ENCODE measurements around the gene HABP2.

The HABP2 gene

DNA sequence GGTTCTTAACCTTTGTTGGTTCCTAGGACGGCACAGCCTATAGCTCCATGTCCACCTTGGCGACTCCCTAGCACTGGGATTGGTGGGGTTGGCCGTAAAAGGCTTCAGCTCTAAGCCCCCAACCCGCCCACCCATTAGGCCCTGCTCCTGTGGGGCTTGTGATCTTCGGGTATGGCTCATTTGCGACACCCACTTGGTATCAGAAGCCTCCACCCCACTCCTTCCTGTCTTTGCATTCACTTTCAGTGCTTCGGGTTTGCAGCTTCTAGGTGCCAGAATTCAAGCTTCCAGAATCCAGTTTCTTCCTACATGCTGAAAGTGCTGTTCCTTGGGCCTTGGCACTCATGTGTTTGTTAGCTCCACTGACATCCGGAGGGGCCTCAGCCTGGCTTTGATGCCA is 39.5 kb downstream of the HABP2 start:
- in situ Hi-C loops (cut with HindIII; ENCODE audit: low sequenced_read_pairs), result no loop called here
- TF ChIP-seq, protein P1, sequence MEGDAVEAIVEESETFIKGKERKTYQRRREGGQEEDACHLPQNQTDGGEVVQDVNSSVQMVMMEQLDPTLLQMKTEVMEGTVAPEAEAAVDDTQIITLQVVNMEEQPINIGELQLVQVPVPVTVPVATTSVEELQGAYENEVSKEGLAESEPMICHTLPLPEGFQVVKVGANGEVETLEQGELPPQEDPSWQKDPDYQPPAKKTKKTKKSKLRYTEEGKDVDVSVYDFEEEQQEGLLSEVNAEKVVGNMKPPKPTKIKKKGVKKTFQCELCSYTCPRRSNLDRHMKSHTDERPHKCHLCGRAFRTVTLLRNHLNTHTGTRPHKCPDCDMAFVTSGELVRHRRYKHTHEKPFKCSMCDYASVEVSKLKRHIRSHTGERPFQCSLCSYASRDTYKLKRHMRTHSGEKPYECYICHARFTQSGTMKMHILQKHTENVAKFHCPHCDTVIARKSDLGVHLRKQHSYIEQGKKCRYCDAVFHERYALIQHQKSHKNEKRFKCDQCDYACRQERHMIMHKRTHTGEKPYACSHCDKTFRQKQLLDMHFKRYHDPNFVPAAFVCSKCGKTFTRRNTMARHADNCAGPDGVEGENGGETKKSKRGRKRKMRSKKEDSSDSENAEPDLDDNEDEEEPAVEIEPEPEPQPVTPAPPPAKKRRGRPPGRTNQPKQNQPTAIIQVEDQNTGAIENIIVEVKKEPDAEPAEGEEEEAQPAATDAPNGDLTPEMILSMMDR (IDR thresholded peaks at IDR 0.05; ENCODE audit: low read depth, low read length, missing control alignments), result no peak
- no peak overlapping the region for H3K4me3 ChIP-seq (ENCODE audit: low read depth, low read length)
- no peak for DNase-seq (ENCODE audit: low read depth)

DNA sequence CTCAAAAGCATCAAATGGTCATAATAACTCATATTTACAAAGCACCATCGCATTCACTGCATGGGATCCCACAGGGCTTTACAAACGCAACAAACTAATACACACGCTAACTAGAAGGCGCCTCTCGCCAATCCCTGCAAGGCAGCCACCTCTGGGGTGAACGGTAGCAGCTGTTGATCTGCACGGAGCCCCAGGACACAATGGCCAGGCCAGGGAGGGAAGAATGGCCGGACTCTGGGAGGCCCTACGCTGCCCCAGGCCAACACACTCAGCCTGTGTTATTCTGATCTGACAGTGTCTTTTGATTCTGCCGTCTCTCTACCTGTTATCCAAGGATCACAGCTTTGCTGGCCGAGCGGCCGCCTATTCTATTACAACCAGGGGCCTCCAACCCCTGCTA is 41.8 kb downstream of the HABP2 start:
- no peak overlapping the region for H3K4me3 ChIP-seq (ENCODE audit: low read depth, low read length)
- DNase-seq (ENCODE audit: low read depth), result no peak
- TF ChIP-seq, protein P1 (IDR thresholded peaks at IDR 0.05; ENCODE audit: low read depth, low read length, missing control alignments), result no peak
- in situ Hi-C loops (cut with HindIII; ENCODE audit: low sequenced_read_pairs), result no loop called here

DNA sequence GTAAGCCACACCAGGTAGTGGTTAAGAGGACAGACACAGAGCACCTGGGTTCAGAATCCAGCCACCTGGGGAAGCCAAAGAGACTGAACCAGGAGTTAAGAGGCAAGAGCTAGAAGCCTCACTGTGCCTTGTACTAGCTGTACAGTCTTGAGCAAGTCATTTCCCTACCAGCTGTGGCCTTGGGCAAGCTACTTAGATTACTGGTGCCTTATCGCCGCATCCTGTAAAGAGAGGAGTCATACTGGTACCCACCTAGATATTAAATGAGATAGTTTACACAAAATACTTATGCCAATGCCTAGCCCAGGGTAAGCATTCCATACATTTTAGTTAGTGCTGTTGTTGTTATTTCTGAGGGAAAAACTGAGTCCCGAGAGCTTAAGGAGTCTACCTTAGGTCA is 47.7 kb downstream of the HABP2 start:
- TF ChIP-seq, protein P1 (IDR thresholded peaks at IDR 0.05; ENCODE audit: low read depth, low read length, missing control alignments), result no peak
- in situ Hi-C loops (cut with HindIII; ENCODE audit: low sequenced_read_pairs), result no loop called here

DNA sequence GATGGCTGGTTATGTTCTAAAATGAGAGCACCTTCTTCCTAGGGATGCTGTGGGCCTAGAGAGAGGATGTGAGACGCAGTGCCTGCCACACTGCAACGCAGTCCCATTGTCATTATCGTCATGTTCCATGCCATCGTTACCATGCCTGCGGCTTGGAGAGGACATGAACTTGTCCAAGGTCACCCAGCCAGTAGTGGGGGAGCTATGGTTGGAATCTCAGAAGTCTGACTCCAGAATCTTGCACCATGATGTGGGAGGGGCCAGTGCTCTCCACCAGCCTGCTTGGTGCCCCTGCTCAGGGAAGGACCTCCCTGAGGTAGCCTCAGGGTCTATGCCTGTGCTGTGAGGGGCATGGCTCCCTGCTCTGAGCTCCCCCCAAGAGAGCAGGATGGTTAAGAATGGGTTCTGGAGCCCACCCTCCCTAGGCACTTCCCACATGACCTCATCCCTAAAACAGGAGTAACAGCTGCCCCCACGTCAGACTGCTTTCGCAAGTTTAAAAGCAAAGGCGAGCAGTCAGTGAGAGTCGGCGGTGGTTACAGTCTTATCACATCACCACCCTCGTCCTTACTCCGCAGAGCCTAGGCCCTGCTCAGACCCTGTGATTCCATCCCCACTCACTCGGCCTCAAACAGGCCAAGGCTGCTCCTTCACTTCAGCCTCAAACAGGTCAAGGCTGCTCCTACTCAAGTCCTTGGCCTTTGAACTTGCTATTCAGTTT is 50.4 kb downstream of the HABP2 start:
- in situ Hi-C loops (cut with HindIII; ENCODE audit: low sequenced_read_pairs), result no loop called here
- H3K4me3 ChIP-seq (ENCODE audit: low read depth, low read length), result no peak overlapping the region
- no peak for DNase-seq (ENCODE audit: low read depth)
- TF ChIP-seq, protein P1 (IDR thresholded peaks at IDR 0.05; ENCODE audit: low read depth, low read length, missing control alignments), result no peak

More for the DNA sequence above, 47.7 kb downstream of the HABP2 start:
- DNase-seq (ENCODE audit: low read depth), result no peak
- H3K4me3 ChIP-seq (ENCODE audit: low read depth, low read length), result no peak overlapping the region

DNA sequence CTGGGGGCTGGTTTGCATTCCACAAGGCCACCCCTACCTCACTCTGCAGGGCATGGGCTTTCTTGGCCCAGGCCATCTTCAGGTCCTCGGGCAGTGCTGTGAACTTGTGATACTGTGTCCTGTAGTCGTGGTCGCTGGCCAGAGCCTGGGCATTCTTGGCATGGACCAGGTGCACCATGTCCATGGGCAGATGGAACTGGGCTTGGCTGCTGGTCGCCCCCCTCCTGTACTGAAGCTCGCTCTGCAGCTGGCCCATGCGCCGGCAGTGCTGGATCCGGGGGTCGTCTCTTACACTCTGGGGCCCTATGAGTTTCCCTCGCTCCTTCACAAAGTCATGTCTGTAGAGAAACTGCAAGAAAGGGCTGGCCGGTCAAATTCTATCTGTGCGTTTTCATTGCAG is 51.7 kb downstream of the HABP2 start:
- in situ Hi-C loops (cut with HindIII; ENCODE audit: low sequenced_read_pairs), result no loop called here
- TF ChIP-seq, protein P1 (IDR thresholded peaks at IDR 0.05; ENCODE audit: low read depth, low read length, missing control alignments), result no peak
- H3K4me3 ChIP-seq (ENCODE audit: low read depth, low read length), result no peak overlapping the region
- no peak for DNase-seq (ENCODE audit: low read depth)

DNA sequence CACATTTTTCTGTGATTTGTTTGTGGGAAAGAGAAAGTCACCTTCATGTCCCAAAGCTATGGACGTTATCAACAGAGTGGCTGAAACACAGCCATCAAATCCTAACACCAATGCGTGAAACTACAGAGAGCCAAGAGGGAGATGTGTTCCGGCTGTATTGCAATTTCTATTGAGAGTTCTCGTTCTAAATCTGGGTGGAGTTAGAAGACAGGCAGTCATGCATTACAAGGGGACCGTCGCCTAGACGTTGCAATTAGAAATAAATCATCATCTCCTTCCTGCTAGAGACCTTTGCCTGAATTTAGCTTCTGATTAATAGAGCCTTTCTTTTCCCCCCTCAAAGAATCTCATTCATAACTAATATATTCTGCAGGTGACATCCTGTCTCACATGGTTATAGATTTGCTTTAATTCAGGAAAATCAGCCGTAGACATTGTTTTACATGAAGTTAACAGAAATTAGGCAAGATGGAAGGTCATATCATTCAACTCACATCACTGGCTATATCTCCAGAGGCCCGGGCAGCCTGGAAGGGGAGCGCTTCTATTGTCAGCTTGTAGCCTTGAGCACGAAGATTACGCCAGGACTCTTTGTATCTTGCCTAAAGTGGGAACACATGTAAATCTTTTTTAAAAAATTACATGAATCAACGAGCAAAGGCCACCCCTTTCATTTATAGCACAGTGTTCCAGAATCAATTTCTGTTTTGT is 52.6 kb downstream of the HABP2 start:
- TF ChIP-seq, protein P1 (IDR thresholded peaks at IDR 0.05; ENCODE audit: low read depth, low read length, missing control alignments), result no peak
- H3K4me3 ChIP-seq (ENCODE audit: low read depth, low read length), result no peak overlapping the region
- in situ Hi-C loops (cut with HindIII; ENCODE audit: low sequenced_read_pairs), result no loop called here
- DNase-seq (ENCODE audit: low read depth), result no peak

All from astrocyte of the cerebellum (primary cell).